GM18505 (cell line): ENCODE data around the gene CSTPP1.

Experiments used
- ATAC-seq: cut with Tn5 transposase; IDR thresholded peaks from one replicate; pipeline ENCODE4 v1.9.1; 2021; ENCODE audit not compliant: unreplicated experiment
- POLR2A ChIP-seq: IDR thresholded peaks from 4 replicates; pipeline ENCODE4 v1.6.1; 2011; ENCODE audit warnings: borderline replicate concordance; ENCODE audit not compliant: insufficient read depth, insufficient read length; ENCODE audit errors: extremely low read depth

The CSTPP1 gene, protein sequence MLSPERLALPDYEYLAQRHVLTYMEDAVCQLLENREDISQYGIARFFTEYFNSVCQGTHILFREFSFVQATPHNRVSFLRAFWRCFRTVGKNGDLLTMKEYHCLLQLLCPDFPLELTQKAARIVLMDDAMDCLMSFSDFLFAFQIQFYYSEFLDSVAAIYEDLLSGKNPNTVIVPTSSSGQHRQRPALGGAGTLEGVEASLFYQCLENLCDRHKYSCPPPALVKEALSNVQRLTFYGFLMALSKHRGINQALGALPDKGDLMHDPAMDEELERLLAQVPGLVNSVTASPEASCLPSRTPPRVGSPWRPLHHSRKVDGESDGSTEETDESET

DNA sequence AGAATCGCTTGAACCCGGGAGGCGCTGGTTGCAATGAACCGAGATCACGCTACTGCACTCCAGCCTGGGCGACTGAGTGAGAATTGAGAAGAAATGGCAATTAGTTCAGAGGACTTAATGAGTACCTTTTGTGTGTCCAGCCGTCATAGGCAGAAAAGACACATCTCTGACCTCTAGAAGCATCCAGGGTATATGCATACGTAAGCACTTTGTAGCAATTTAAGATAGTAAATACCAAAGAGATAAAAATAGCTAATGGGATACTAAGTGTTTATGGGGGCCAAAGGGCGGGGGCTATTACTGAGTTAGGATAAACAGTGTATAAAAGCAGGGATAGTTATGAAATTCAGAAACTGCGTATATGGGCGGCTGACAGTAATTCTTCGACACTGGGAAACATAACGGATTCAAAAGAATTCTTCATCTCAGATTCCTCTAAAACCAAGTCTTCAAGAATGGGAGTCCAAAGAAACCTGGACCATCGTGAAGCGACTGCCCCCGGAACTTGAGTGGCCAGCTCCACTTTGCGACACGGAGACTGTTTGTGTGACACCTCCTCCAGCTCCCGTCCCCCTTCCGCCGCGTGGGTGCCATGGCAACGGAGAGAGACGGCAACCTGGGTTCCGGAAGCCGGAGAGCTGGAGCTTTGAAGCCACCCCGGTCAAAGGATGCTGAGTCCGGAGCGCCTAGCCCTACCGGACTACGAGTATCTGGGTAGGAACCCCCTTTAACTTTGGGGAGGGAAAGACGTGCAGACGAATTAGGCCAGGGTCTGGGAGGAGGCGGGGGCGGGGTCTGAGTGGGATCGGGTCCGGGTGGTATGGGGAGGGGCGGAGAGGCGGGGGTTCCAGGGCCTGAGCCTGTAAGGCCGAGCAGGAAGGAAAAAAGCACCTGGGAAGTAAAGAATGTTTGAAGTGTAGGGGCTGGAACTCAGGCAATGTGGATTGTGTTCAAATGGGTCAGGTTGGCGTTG, at the start of gene CSTPP1:
Gene CSTPP1 (plus strand): TSS at position 624 of the 973 bp plus-strand sequence. CDS start 45 bp downstream, at position 669.
- ATAC-seq: peak; percentile 89
- peak; percentile 54 for TF ChIP-seq POLR2A

DNA sequence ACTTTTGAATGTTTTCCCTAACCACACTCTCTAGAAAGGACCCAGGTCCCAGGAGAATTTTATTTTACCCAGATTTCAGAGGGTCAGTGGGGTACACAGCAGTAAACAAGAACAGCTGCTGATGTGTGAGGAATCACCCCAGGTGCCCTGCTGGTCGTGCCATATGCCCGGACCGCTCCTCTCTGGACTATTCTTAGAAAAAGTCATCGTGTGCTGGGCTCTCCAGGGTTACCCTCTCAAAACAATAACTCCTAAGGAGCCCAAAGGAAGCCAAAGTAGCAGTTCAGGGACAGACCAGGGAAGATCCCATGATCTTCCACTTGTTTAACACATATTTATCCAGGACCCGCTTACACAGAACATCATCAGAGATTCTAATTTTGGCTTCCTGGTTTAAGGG, 47.9 kb upstream of the CSTPP1 start:
- no peak for TF ChIP-seq POLR2A
- no peak for ATAC-seq

DNA sequence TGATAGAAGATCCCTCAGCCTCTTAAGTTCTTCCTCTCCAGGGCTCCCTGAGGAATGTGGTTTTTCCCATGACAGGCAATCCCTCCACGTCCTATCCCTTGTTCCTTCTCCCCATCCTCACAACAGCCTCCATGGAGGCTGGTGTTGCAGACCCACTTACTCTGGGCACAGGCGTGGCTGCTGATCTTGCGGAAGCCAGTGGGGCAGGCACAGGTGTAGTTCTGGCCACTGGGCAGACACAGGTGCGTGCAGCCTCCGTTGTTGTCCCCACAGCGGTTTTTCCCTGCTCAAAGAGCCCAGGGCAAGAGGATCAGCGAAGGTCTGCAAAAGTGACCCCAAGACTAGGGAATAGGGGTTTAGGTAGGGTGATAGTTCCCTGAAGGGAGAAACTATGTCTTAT, 47.3 kb upstream of the CSTPP1 start:
- TF ChIP-seq POLR2A: no peak
- ATAC-seq: no peak

DNA sequence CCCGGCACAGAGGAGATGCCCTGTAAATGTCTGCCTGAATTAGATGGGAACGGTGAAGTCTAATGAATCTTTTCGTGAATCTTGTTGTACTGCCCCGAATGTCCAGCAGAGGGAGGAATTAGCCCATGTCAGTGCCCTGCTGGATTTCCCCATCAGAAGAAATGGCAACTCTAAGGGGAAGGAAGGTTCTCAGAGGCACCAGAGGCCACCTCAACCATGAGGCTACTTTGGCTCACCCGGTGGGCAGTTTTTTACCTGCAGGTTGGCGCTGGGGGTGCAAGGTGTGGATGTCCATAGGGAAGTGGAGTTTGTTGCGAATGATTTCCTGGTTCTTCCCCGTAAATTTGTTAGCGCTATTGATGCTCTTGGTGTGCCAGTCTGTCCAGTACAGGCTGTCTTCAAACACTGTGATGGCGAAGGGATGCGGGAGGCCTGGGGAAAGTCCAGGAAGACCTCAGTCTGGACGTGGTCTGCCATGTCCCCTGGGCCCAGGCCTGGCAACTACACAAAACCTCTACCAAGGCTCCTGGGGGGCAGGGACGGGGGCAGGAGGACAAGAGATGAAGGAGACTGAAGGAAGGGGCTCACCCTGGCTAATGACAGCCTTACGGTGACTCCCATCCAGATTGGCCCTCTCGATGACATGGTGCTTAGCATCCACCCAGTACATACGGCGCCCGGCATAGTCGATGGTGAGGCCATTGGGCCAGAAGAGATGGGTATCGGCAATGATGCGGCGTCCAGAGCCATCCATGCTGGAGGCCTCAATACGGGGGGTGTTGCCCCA, 46.7 kb upstream of the CSTPP1 start:
- no peak for ATAC-seq
- no peak for TF ChIP-seq POLR2A

DNA sequence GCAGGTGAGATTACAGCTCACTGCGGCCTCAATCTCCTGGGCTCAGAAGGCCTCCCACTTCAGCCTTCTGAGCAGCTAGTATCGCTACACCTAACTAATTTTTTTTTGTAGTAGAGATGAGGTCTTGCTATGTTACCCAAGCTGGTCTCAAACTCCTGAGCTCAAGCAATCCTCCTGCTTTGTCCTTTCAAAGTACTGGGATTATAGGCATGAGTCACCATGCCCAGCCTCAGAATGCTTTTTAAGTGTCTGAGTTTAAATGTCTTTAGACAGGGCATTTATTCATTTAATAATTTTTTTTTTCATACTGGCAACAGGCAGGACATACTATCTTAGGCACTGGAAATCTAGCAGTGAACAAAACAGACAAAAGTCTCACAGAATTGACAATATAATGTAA, 45.9 kb upstream of the CSTPP1 start:
- no peak for TF ChIP-seq POLR2A
- ATAC-seq: no peak

DNA sequence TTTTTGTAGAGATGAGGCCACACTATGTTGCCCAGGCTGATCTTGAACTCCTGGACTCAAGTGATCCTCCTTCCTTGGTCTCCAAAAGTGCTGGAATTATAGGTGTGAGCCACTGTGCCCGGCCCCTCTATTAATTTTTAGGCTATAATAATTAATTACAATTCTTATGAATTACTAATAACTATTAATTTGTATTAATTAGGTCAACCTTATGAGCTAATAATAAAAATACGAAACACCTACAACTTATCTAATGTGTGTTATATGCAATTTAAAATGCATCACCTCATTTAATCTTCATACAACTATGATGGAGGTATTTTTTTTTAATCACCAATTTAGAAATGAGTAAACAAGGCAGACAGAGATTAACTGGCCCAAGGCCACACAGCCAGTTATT, 44.5 kb upstream of the CSTPP1 start:
- TF ChIP-seq POLR2A: no peak
- ATAC-seq: no peak

DNA sequence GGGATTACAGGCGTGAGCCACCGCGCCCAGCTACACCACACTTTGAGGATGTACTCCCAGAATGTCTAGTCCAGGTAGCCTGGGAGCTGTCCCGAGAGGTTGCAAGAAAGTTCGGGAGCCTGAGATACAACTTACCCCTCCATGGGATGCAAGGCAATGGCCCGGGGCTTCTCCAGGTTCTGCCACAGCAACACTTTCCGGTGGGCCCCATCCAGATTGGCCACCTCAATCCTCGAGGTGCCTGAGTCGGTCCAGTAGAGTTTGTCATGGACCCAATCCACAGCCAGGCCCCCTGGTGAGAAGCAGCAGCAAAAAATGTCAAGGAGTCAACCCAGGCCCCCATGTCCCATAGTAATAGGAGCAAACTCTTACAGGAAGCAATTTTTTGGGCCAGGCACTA, 43.7 kb upstream of the CSTPP1 start:
- no peak for ATAC-seq
- no peak for TF ChIP-seq POLR2A

DNA sequence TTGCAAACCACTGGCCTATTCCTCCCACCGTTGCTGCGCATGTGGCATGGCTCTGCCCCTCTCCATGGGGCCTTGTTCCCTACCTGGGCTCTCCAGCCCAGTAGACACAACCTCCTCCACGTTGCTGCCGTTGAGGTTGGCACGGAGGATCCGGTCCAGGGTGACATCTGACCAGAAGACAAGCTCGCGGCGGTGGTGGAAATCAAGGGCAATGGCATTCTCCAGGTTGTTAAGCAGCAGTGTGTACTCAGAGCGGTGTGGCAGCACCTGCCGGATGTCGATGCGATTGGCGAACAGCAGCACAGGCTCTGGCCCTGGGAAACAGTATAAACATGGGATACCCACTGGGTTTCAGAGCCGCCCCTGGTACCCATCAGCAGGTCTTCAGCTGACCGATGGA, 42.1 kb upstream of the CSTPP1 start:
- TF ChIP-seq POLR2A: no peak
- ATAC-seq: no peak

DNA sequence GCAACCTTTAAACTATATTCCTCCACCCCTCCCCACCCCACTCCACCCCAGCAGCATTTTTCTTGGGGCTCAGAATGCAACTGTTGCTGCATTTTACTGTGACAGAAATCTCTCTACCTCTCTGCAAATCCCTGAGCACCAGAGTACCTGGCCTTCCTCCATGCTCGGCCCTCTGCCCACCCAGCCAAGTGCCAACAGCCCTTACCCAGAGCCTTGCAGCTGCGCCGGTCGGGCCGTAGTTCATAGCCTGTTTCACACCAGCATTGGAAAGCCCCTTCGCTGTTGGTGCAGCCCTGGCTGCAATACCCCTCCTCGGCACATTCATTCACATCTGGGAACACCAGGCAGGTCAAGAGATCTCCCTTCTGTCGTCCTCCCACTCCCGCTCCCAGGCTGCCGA, 41.6 kb upstream of the CSTPP1 start:
- TF ChIP-seq POLR2A: no peak
- ATAC-seq: no peak

DNA sequence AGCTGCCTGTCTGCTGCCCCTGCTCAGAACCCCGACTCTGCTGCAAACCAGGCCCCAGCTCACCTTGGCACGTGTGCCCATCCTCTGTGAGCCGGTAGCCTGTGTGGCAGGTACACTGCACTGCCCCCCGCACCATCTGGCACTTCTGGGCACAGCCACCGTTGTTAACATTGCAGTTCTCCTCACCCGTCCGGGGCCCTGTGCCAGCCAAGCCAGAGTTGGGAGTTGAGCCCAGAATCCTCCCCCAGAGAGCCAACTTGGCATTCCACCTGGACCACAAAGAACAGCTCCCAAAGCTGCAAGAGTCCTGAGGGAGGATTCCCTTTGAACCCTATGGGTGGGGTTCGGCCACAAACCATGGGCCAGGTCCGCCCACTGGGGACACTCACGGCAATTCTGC, 40.7 kb upstream of the CSTPP1 start:
- TF ChIP-seq POLR2A: no peak
- no peak for ATAC-seq

DNA sequence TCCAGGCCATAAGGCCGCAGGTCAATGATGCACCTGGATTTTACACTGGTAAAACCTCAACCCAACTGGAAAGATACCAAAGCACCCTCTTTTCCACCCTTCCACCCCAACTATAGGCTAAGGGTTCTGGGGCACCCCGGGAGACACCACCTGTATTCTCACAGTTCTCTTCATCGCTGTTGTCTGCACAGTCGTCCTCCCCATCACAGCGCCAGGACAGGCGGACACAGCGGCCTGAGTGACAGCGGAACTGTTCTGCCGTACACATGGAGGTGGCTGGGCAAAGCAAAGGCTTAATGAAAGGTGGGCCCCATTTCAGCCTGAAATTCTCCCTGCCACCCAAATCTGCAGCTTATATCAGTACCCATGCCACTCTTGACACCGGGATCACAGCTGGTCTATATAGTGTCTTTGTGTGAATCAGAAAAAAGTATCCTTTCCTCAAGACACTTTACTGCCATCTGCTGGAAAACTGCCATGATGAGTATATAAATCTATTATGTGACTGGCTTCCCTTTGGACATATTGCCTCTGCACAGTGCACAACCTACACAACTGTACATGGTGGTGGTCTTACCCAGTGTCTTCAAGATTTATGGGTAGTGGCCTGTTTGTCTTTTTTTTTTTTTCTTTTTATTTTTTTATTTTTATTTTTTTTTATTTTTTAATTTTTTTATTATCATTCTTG, 39.7 kb upstream of the CSTPP1 start:
- TF ChIP-seq POLR2A: no peak
- ATAC-seq: no peak

DNA sequence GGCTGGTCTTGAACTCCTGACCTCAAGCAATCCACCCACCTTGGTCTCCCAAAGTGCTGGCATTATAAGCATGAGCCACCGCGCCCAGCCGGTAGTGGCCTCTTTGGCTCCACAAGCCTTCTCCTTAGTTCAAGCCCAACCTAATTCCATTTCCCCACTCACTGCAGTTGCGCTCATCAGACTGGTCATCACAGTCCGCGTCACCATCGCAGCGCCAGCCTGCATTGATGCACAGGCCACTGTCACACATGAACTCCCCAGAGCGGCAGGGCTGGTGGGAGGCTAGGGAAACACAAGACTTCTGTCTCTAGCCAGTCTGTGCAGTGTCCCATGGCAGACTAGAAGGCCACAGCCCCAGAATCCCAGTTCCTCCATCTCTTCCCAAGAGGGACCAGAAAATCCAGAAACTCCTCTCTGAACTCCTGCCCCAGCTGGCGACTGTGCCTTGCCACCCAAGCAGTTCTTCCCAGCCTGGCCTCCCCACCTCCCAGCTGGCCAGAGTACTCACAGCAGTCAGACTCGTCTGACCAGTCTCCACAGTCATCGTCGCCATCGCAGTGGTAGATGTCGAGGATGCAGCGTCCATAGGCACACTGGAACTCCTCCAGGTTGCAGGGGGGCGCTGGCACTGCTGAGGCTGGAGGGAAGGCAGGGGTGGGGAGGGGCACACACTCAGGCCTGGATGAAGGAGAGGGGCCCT, 38.0 kb upstream of the CSTPP1 start:
- TF ChIP-seq POLR2A: no peak
- no peak for ATAC-seq
